Measurements from ENCODE around the gene PPP2R5A. TPM values are rescaled to one million over a fixed set of nuclear protein-coding genes. Genes with fewer than 3 reads are reported as not detected.
A peak's percentile ranks its signal among the peaks of the same experiment; 100 is the strongest.

The PPP2R5A gene
- 10 to 100 TPM; 28.1 to 33.1 TPM for total RNA-seq

DNA sequence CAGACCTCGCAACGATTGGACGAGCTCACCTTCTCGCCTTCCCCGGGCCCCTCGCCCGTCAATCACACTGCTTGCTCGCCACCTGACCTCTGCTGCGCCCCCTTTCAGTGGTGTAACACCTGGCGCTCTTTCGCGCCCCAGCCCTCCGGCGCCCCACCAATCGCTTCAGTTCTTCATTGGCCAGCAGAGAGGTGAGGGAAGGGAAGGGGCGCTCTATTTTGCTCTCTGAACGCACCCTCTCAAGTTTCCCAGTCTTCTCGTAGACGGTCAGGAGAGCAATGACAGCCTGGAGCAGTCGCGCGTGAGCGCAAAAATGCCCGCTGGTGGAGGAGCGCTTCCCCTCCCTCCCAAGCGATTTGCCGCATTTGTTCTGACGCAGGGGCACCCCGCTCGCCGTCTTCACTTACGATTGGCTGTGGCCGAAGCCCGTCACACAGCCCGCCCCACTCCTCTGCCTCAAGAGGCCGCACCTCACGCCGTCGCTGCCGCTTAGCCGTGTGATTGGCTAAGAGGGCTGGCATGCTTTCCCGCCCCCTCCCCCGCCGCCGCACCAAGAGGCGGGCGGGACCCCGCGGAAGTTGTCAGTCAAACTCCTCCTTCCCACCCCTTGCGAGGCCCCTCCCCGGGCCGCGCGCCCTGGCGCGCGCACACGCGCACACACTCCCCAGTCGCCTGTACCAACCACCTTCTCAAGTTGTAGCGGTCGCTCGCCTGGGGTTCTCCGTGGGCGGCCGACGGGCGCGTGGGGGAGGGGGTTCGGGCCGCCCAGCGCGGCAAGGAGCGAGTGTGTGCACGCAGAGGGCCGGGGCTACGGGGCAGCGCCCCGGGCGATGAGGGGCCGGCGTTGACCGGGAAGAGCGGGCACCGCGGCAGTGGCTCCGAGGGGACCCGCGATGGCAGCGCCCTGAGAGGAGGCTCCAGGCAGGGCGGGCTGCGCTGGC lies at the start of gene PPP2R5A:
PPP2R5A (plus strand) TSS at position 667 of the 941 bp plus-strand sequence. CDS start 701 bp downstream, outside the sequence.
- ATAC-seq (peak; percentile 91 to 94), DNase-seq (ENCODE audit: low spot score in 2 of 2) (peak; percentile 95 to 99)
- Mint-ChIP-seq H3K36me3 (peaks cover 7 to 19% of the 10 kb centered on the region in 2 donors), H3K9me3 (no peaks in the 10 kb centered on the region), H3K27ac (peak within 1 kb of the TSS; percentile 95 to 99)

DNA sequence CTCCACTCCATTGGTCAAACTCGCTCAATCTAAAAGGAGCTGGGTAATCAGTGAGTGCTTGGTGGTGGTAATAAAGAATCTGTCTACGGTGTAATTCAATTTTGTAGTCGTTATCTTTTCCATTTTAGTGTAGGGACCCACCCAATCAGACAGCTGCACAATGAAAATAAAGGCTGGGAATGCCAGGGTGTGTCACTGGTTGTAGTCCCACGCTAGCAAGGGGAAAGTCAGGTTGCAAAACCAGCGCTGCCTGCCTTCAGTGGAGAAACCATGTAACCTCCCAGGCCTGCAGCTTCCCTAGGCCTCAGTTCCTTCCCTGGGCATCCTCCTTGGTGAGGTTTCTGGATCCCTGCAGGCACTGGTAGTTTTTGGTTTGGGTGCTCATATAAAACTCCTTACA lies 49.4 kb upstream of the PPP2R5A start:
- ATAC-seq: no peak
- no peak for DNase-seq (ENCODE audit: low spot score in 2 of 2)
- Mint-ChIP-seq H3K36me3 (no peaks in the 10 kb centered on the region), H3K9me3 (no peaks in the 10 kb centered on the region), H3K27ac (no peak overlapping the region)

DNA sequence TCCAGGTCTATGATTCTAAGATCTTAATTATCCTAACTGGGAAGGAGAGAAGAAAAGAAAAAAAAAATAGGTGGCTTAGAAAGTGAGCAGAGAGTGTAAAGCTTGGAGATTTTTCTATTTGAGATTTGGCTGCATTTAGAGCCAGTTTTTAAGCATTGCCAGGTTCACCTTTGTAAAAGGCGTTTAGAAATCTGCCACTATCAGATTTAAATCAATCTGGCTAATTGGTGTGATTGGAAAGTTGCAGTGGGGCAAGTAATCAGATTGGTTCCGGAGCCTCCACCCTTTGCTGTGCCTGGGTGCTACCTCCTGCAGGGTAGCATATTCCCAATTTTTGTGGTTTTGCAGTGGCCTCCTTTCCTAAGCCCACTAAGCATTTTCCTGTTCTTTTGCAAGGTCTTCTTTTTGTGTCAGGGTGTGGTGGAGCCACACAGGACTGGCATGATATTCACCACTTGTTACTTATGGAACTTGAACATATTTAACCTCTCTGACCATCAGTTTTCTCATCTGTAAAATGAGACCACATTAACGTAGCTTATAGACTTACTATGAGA lies 48.5 kb upstream of the PPP2R5A start:
- no peak for ATAC-seq

DNA sequence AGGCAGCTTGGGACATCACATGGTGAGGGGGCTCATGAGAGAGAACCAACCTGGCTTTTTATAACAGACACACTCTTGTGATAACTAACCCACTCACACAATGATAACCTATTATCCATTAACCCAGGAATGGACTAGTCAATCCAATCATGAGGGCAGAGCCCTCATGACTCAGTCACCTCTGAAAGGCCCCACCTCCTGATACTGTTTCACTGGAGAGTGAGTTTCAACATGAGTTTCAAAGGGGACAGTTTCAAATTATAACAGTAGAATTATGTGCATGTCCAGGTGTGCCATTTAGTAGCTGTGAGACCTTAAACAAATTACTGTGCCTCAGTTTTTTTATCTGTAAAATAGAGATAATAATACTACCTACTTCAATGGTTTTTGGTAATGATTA lies 47.6 kb upstream of the PPP2R5A start:
- H3K36me3 Mint-ChIP-seq: no peaks in the 10 kb centered on the region
- no peak overlapping the region for H3K27ac Mint-ChIP-seq
- ATAC-seq (peak; percentile 67 to 81), DNase-seq (ENCODE audit: low spot score in 2 of 2) (no peak)
- H3K9me3 Mint-ChIP-seq: no peaks in the 10 kb centered on the region

More for the DNA sequence above, 48.5 kb upstream of the PPP2R5A start:
- Mint-ChIP-seq H3K9me3 (no peaks in the 10 kb centered on the region), H3K36me3 (no peaks in the 10 kb centered on the region), H3K27ac (no peak overlapping the region)
- DNase-seq (ENCODE audit: low spot score in 2 of 2): no peak

DNA sequence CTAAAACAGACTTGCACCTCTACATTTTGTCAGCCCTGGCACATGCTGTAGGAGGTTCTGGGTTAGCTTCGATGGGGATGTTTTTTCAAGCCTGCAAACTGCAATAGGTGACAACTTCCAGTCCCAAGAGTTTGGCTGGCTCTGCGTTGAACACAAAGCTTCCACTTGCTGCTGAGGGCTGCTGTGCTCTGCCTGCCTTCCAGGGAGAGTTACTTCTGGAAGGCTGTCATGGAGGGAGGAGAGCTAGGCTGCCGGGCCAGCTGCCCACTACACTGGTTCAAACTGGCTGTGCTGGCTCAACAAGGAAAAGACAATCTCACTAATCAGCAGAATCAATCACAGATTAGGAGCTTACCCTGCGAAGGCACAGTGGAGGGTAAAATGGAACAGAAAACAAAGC lies 46.7 kb upstream of the PPP2R5A start:
- no peaks in the 10 kb centered on the region for H3K36me3 Mint-ChIP-seq
- H3K27ac Mint-ChIP-seq: no peak overlapping the region

DNA sequence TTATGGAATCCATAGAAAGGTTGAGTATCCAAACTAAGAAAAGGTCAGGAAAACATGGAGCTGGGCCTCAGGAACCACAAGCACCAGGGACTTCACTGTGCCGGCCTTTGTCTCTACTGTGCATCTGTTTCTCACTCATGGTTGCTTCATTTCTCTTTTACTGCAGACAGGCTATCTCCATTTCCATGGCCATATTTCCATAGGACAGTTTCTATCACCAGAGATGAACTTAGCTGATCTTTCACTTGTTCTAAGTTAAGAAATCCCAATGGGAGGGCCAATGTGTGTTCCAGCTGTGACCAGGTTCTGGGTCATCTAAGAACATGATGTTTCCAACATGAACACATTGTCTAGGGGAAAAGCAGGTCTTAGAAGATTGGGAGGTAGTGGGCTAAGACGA lies 43.7 kb upstream of the PPP2R5A start:
- Mint-ChIP-seq H3K36me3 (no peaks in the 10 kb centered on the region), H3K27ac (no peak overlapping the region), H3K9me3 (no peaks in the 10 kb centered on the region)
- no peak for ATAC-seq
- no peak for DNase-seq (ENCODE audit: low spot score in 2 of 2)

More for the DNA sequence above, 46.7 kb upstream of the PPP2R5A start:
- H3K9me3 Mint-ChIP-seq: no peaks in the 10 kb centered on the region
- ATAC-seq (no peak), DNase-seq (ENCODE audit: low spot score in 2 of 2) (no peak)

DNA sequence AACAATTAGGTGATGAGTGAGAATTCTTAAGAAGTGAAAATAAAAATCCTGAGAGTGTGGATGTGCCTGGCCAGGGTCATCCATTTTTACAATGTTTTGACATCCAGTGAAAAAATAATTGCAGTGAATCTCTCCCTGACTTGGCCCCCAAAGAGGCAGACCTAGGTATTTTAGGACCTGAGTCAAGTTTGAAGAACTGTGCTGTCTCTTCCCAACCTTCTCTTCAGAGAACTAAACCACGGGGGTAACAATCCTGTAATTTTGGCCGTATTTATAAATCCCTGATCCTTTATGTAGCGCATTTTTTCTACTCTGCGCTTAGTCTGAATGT lies 43.3 kb upstream of the PPP2R5A start:
- peak overlapping the region in 1 of 2 donors; percentile 76 for H3K27ac Mint-ChIP-seq
- no peak for DNase-seq (ENCODE audit: low spot score in 2 of 2)
- ATAC-seq: no peak
- no peaks in the 10 kb centered on the region for H3K36me3 Mint-ChIP-seq
- H3K9me3 Mint-ChIP-seq: no peaks in the 10 kb centered on the region

DNA sequence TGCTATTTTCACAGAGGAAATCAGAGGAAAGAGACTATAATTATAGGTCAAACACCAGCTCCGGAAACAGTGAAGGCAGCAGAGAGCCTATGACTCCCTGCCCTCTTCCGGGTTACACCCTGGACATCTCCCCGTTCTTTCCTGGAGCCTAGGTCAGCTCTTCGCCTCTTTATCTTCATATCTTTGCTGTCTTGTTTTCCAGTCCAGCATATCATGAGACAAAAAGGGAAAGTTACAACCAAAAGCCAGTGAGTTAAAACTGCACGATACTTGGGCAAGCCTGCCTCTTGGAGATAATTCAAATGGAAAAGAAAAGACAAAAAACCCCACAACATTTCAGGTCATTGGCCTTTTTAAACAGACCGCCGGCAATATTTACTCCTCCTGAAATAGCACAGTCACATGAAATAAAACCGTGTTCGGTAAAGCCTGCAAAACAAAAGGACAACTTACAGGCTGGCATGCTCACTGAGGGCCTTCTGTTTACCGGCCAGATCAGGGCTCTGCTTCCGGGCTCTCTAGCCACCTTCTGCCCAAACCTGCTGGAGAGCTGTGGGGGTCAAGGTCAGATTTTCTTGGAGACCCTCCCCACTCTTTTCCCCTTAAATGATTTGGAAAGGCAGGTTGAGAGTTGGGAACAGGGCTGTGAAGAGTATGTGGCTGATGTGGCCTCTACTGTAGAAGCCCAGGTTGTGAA lies 42.8 kb upstream of the PPP2R5A start:
- Mint-ChIP-seq H3K36me3 (no peaks in the 10 kb centered on the region), H3K27ac (peak overlapping the region in 1 of 2 donors; percentile 76), H3K9me3 (no peaks in the 10 kb centered on the region)
- ATAC-seq (peak in 1 of 2 donors; percentile 40), DNase-seq (ENCODE audit: low spot score in 2 of 2) (no peak)

DNA sequence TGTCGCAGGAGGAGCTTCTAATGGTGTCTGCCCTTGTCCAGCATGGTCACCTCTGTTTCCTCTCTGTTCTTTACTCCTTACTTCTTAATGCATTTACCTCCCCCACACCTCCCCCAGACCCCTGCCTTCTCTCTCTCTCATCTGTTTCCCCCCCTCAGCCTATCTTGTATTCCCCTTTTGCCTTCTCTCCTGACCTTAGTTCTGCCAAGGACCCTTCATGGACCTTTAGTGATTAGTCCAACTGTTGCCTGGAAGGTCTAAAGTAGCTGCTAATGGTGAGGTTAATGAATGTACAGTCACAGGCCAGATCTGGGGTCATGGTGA lies 42.3 kb upstream of the PPP2R5A start:
- Mint-ChIP-seq H3K36me3 (no peaks in the 10 kb centered on the region), H3K27ac (peak overlapping the region in 1 of 2 donors; percentile 76), H3K9me3 (no peaks in the 10 kb centered on the region)
- DNase-seq (ENCODE audit: low spot score in 2 of 2) (no peak), ATAC-seq (no peak)

DNA sequence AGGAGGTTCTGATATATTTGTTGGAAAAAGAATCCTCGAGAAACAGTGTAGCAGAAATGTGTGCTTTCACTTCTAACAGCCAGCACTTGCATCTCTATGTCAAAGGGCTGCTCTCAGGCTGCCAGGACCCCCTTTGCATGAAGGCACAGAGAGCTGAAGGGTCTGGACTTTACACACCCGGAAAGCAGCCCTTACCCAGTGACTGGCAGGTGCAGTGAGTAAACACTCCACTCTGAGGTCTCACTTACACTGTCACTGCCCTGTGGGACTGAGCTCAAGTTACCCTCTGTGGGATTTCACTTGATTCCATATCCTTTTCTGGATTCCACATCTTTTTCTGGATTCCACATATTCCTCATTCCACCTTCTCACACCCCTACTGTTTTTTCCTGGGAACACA lies 40.8 kb upstream of the PPP2R5A start:
- ATAC-seq (no peak), DNase-seq (ENCODE audit: low spot score in 2 of 2) (no peak)
- Mint-ChIP-seq H3K36me3 (no peaks in the 10 kb centered on the region), H3K9me3 (no peaks in the 10 kb centered on the region), H3K27ac (peak overlapping the region in 1 of 2 donors; percentile 26)

DNA sequence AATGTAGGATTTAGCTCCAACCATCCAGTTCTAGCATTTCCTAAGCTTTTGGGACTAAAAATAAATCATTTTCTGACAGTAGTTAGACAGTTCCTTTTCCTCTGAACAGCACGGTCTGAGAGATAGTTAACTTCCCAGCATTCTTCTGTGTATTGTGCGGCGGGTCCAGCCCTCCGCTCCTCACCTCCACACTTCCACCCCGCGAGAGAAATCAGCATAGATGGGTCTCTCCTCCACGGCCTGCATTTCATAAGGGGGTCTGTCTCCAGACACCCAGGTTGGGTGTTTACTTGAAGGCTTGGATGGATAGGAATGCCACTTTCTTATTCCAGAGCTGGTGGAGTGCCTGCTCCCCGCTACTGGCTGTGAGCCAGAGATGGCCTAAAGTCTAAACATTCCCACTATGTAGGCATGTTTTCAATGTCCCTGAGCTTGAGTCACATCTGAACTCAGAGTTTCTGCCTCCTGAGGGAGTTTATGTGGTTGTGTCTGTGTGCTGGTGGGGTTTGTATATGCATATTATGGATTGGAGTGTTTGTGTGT lies 38.0 kb upstream of the PPP2R5A start:
- no peak for ATAC-seq
- no peaks in the 10 kb centered on the region for H3K9me3 Mint-ChIP-seq
- no peak for DNase-seq (ENCODE audit: low spot score in 2 of 2)
- H3K36me3 Mint-ChIP-seq: no peaks in the 10 kb centered on the region
- H3K27ac Mint-ChIP-seq: no peak overlapping the region

DNA sequence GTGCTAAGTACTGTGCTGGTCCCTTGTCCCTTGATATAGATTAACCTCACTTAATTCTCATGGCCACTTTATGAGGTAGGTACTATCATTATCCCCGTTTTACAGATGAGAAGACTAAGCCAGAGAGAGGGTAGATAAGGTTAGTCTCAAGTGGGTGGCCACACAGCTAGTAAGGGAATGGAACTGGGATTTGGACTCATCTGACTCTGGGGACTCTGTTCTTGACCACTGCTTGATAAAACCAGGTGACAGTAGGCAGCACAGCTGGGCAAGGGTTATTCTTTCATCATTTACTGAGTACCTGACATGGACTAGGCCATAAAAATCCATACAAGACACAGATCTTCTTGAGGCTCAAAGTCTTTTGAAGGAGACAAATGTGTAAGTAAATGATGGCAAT lies 37.2 kb upstream of the PPP2R5A start:
- Mint-ChIP-seq H3K36me3 (no peaks in the 10 kb centered on the region), H3K27ac (no peak overlapping the region), H3K9me3 (no peaks in the 10 kb centered on the region)
- no peak for ATAC-seq
- DNase-seq (ENCODE audit: low spot score in 2 of 2): no peak

DNA sequence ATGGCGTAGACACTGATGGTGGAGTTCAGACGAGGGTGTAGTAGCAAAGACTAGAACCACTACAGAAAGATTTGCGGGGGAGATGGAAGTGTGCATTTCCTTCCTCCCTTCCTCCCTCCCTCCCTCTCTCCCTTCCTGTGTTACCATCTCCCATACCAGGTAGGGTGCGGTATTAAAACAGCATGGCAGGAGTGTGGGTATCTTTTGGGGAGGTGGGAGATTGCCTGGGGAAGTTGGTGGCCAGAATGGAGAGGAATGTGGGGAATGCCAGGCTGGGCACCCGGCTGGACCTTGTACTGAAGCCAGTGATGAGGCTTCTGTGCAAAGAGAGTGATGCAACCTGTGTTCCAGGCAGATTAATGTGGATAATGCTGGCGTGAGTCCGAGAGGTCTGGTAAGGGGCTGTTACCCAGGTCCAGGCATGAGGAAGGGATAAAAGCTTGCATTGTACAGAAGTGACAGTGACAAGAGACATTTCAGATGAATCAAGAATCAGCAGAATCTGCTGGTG lies 30.3 kb upstream of the PPP2R5A start:
- H3K36me3 Mint-ChIP-seq: peaks cover 0 to 7% of the 10 kb centered on the region in 2 donors
- H3K9me3 Mint-ChIP-seq: peaks cover 10 to 14% of the 10 kb centered on the region in 2 donors
- H3K27ac Mint-ChIP-seq: peak overlapping the region; percentile 33 to 69
- ATAC-seq (no peak), DNase-seq (ENCODE audit: low spot score in 2 of 2) (no peak)

DNA sequence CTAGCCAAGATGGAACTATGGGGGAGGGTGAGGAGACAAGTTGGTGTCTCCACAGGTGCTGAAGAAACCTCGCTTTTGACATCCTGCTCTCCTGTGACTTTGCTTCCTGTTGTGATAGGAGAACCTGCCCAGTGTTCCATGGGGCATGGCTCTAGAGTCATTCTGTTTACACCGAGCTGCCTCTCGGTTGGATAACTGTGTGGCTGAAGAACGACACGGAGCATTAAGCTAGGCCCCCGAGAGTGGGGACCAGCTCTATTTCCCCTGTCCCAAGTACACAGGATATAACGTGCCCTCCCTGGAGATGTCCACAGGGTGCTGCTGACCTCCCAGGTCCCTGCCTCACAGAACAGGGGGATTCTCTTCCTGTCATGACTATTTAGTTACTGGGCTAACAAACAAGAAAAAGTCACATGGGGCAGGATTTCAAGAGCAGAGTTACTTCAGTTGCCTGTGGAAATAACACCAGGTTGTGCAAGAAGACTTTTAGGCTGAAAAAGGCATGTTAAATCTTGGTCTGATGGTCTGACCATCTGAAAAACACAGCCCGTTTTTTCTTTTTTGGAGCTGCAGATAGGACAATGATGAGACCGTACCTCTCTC lies 29.4 kb upstream of the PPP2R5A start:
- peaks cover 0 to 7% of the 10 kb centered on the region in 2 donors for H3K36me3 Mint-ChIP-seq
- peaks cover 10 to 14% of the 10 kb centered on the region in 2 donors for H3K9me3 Mint-ChIP-seq
- DNase-seq (ENCODE audit: low spot score in 2 of 2): no peak
- peak overlapping the region; percentile 69 to 72 for H3K27ac Mint-ChIP-seq
- ATAC-seq: peak in 1 of 2 donors; percentile 36

DNA sequence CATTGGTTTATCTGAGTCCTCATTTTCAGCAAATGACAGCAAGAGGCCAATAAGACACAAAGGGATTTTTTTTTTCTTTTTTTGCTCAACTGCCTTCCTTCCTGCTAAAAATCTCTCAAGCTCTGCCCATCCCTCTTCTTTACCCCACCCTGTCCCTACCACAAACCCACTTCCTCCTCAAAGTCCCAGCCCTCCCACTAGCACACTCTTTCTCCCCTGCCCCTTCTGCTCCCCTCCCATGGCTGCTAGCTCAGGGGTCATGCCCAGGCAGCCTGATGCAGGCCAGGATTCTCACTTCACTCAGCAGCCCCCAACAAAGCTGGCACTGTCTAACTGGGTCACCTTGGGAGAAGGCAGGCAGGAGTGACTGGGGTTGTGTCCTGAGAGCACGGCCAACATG lies 28.8 kb upstream of the PPP2R5A start:
- no peak for DNase-seq (ENCODE audit: low spot score in 2 of 2)
- Mint-ChIP-seq H3K36me3 (peaks cover 0 to 7% of the 10 kb centered on the region in 2 donors), H3K9me3 (peaks cover 10 to 16% of the 10 kb centered on the region in 2 donors), H3K27ac (peak overlapping the region; percentile 69 to 72)
- ATAC-seq: peak in 1 of 2 donors; percentile 26

DNA sequence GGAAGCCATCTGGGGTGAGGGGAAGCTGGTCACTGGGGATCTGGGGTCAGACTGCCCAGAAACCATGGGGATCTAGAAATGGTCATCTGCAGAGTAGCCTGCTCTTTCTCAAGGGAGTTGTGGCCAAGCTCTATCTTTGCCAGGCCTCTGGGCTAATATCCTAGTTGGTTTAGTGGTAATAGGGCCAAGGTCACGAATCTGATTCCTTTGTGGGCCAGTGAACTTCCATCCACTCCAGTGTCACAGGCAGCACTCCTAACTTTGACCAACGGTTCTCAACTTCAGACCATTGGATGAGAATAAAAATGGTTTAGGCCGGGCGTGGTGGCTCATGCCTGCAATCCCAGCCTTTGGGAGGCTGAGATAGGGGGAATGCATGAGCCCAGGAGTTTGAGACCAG lies 28.1 kb upstream of the PPP2R5A start:
- H3K27ac Mint-ChIP-seq: peak overlapping the region in 1 of 2 donors; percentile 69
- DNase-seq (ENCODE audit: low spot score in 2 of 2): no peak
- no peak for ATAC-seq
- H3K36me3 Mint-ChIP-seq: peaks cover 0 to 7% of the 10 kb centered on the region in 2 donors
- H3K9me3 Mint-ChIP-seq: peaks cover 10 to 16% of the 10 kb centered on the region in 2 donors

All from activated naive CD4-positive, alpha-beta T cell treated with anti-CD3 and anti-CD28 coated beads, Interleukin-2, amount 50 U/mL, for 72 hours (primary cell).